Neuronal stem cell (in vitro differentiated cells): ENCODE results near the gene NRGN.

Experiments
- DNase-seq: peaks from one replicate; pipeline ENCODE4 v3.0.0-alpha.2; 2013; ENCODE audit warnings: low spot score
- H2AFZ ChIP-seq: one replicate; pipeline ENCODE4 v1.6.1; 2013; ENCODE audit warnings: mild to moderate bottlenecking, low read length, inconsistent platforms
- H2AK5ac ChIP-seq: 2 replicates; pipeline ENCODE4 v1.6.1; 2013; ENCODE audit warnings: low read depth, mild to moderate bottlenecking, inconsistent platforms, low read length, moderate library complexity, mixed read lengths
- H2BK120ac ChIP-seq: 2 replicates; pipeline ENCODE4 v1.6.1; 2013; ENCODE audit warnings: low read depth, mild to moderate bottlenecking, inconsistent platforms, low read length, moderate library complexity, mixed read lengths
- H2BK12ac ChIP-seq: one replicate; pipeline ENCODE4 v1.6.1; 2013; ENCODE audit warnings: low read length, inconsistent platforms
- H2BK15ac ChIP-seq: 2 replicates; pipeline ENCODE4 v1.6.1; 2013; ENCODE audit warnings: mild to moderate bottlenecking, low read length, inconsistent platforms, mixed read lengths
- H2BK5ac ChIP-seq: one replicate; pipeline ENCODE4 v1.6.1; 2013; ENCODE audit warnings: inconsistent platforms, mild to moderate bottlenecking, low read length, moderate library complexity
- H3K14ac ChIP-seq: one replicate; pipeline ENCODE4 v1.6.1; 2013; ENCODE audit warnings: low read length, inconsistent platforms
- H3K18ac ChIP-seq: 2 replicates; pipeline ENCODE4 v1.6.1; 2013; ENCODE audit warnings: low read length, inconsistent platforms
- H3K23ac ChIP-seq: 2 replicates; pipeline ENCODE4 v1.6.1; 2013; ENCODE audit warnings: low read depth, mild to moderate bottlenecking, mixed read lengths, low read length, inconsistent platforms; ENCODE audit not compliant: poor library complexity
- H3K27ac ChIP-seq: replicated peaks from 3 replicates; pipeline ENCODE4 v1.5.1; 2013; ENCODE audit warnings: low read length, inconsistent platforms
- H3K27me3 ChIP-seq, 3 experiments: 2 replicates each; pipeline ENCODE4 v1.6.1; 2013; ENCODE audit warnings: low read length in 3 of 3, mild to moderate bottlenecking in 2 of 3, inconsistent platforms in 1 of 3, low read depth in 1 of 3, mixed read lengths in 1 of 3, moderate library complexity in 1 of 3; ENCODE audit not compliant: control insufficient read depth in 3 of 3, insufficient read depth in 3 of 3
- H3K36me3 ChIP-seq, 2 donors: replicated peaks in 1 of 2; 2 replicates each; pipeline ENCODE4 v1.6.1; 2013; ENCODE audit warnings: low read length in 2 of 2; ENCODE audit not compliant: control insufficient read depth in 2 of 2, insufficient read depth in 2 of 2
- H3K4ac ChIP-seq: 2 replicates; pipeline ENCODE4 v1.6.1; 2013; ENCODE audit warnings: inconsistent platforms, mild to moderate bottlenecking, low read length, moderate library complexity
- H3K4me1 ChIP-seq, 2 donors: 1 replicate in 1 of 2; 2 replicates in 1 of 2; pipeline ENCODE4 v1.6.1; 2013; ENCODE audit warnings: low read length in 2 of 2, low read depth in 1 of 2; ENCODE audit not compliant: control insufficient read depth in 2 of 2, insufficient read depth in 1 of 2
- H3K4me2 ChIP-seq: one replicate; pipeline ENCODE4 v1.6.1; 2013; ENCODE audit warnings: mild to moderate bottlenecking, low read length, inconsistent platforms; ENCODE audit not compliant: insufficient read depth, poor library complexity, severe bottlenecking
- H3K4me3 ChIP-seq, 2 donors: 2 replicates each; pipeline ENCODE4 v1.5.1; 2013; ENCODE audit warnings: low read length in 2 of 2, mild to moderate bottlenecking in 2 of 2, inconsistent platforms in 1 of 2, moderate library complexity in 1 of 2
- H3K79me1 ChIP-seq: one replicate; pipeline ENCODE4 v1.6.1; 2013; ENCODE audit warnings: low read depth, mild to moderate bottlenecking, inconsistent platforms, low read length, moderate library complexity
- H3K9ac ChIP-seq: one replicate; pipeline ENCODE4 v1.6.1; 2013; ENCODE audit warnings: mild to moderate bottlenecking, low read depth, low read length, inconsistent platforms; ENCODE audit not compliant: poor library complexity
- H3K9me3 ChIP-seq, 2 donors: replicated peaks in 1 of 2; 2 replicates each; pipeline versions ENCODE3 to v1.6.1; 2013; ENCODE audit warnings: low read length in 2 of 2, mild to moderate bottlenecking in 2 of 2, inconsistent platforms in 1 of 2, low read depth in 1 of 2, mixed read lengths in 1 of 2, moderate library complexity in 1 of 2; ENCODE audit not compliant: control insufficient read depth in 2 of 2, insufficient read depth in 1 of 2
- H4K8ac ChIP-seq: one replicate; pipeline ENCODE4 v1.6.1; 2013; ENCODE audit warnings: low read depth, mild to moderate bottlenecking, inconsistent platforms, low read length, moderate library complexity
- H4K91ac ChIP-seq: one replicate; pipeline ENCODE4 v1.6.1; 2013; ENCODE audit warnings: low read length, low read depth, mild to moderate bottlenecking, inconsistent platforms; ENCODE audit not compliant: poor library complexity
- WGBS, 2 donors: extraction: QIAGEN DNeasy Blood & Tissue Kit; methylation state at CpG; one replicate each; pipeline ENCODE4 v1.1.7; 2013; ENCODE audit warnings: missing lambda C conversion rate in 2 of 2, mixed read lengths in 1 of 2; ENCODE audit not compliant: insufficient read length in 2 of 2, insufficient replicate concordance in 1 of 2; ENCODE audit errors: extremely low coverage in 2 of 2; 5-methylcytosine and 5-hydroxymethylcytosine counted together

Gene NRGN

DNA sequence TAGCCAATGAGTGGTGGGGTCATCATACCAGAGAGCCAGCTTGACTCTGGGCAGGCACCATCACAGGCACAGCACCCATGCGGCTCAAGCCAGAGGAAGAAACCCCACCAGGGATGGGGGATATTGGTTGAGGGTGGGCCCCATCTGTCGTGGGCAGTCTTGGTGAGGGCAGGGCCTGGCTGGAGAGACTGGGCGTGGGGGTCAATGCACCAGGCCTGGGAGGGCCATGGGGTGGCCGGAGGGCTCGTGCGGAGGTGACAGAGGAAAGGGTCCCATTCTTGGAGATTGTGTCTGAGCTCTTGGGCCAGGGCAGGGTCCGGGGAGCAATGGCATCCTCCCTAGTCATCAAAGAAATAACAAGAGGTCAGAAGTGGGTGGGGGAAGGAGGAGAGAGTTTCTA is 13.9 kb downstream of the NRGN start:
- Histone ChIP-seq H2BK12ac (no peak overlapping the region), H3K9ac (no peak overlapping the region), H3K79me1 (no peaks in the 10 kb centered on the region), H2BK15ac (no peak overlapping the region), H2AFZ (no peak overlapping the region), H3K23ac (no peak overlapping the region), H2AK5ac (no peak overlapping the region), H3K27ac (no peak overlapping the region), H3K4me2 (no peak overlapping the region), H4K8ac (no peak overlapping the region), H3K27me3 (peaks cover 0 to 88% (median 49%) of the 10 kb centered on the region in 3 experiments), H4K91ac (no peak overlapping the region), H2BK5ac (no peak overlapping the region), H3K9me3 (peaks cover 0 to 3% of the 10 kb centered on the region in 2 donors), H3K4me3 (no peak overlapping the region), H3K36me3 (no peaks in the 10 kb centered on the region), H3K4ac (no peak overlapping the region), H3K18ac (no peak overlapping the region), H3K4me1 (peaks cover 9 to 14% of the 10 kb centered on the region in 2 donors), H2BK120ac (no peak overlapping the region), H3K14ac (no peak overlapping the region)
- no peak for DNase-seq
- no CpG with 5 or more reads among the region's 7 CpGs for WGBS, 2 donors

- Histone ChIP-seq H2AFZ (peak overlapping the region; percentile 21), H2AK5ac (no peak overlapping the region), H3K9me3 (peaks cover 1 to 6% of the 10 kb centered on the region in 2 donors), H4K91ac (no peak overlapping the region), H2BK12ac (no peak overlapping the region), H3K9ac (no peak overlapping the region), H2BK15ac (no peak overlapping the region), H3K14ac (no peak overlapping the region), H2BK5ac (no peak overlapping the region), H3K4me3 (no peak overlapping the region), H2BK120ac (no peak overlapping the region), H3K79me1 (no peaks in the 10 kb centered on the region), H3K4ac (no peak overlapping the region), H3K4me2 (no peak overlapping the region), H3K27ac (no peak overlapping the region), H3K23ac (no peak overlapping the region), H3K36me3 (no peaks in the 10 kb centered on the region), H3K4me1 (peaks cover 9 to 20% of the 10 kb centered on the region in 2 donors), H3K18ac (no peak overlapping the region), H3K27me3 (peaks cover 0 to 88% (median 52%) of the 10 kb centered on the region in 3 experiments), H4K8ac (no peak overlapping the region)
- WGBS, 2 donors: no CpG with 5 or more reads among the region's 4 CpGs
- no peak for DNase-seq
Observed at GRCh38 chr11:124754309-124754708, 14.6 kb downstream of the NRGN start.

GRCh38 chr11:124754710-124755109 is 15.0 kb downstream of the NRGN start:
- Histone ChIP-seq H4K8ac (no peak overlapping the region), H3K4me2 (no peak overlapping the region), H2BK5ac (no peak overlapping the region), H3K4me1 (peaks cover 9 to 23% of the 10 kb centered on the region in 2 donors), H3K4ac (no peak overlapping the region), H2AFZ (peak overlapping the region; percentile 21), H2BK15ac (no peak overlapping the region), H3K18ac (no peak overlapping the region), H3K14ac (no peak overlapping the region), H4K91ac (no peak overlapping the region), H3K23ac (no peak overlapping the region), H3K36me3 (no peaks in the 10 kb centered on the region), H2BK12ac (no peak overlapping the region), H2AK5ac (no peak overlapping the region), H3K79me1 (no peaks in the 10 kb centered on the region), H2BK120ac (no peak overlapping the region), H3K27ac (no peak overlapping the region), H3K4me3 (no peak overlapping the region), H3K9ac (no peak overlapping the region), H3K27me3 (peaks cover 0 to 88% (median 53%) of the 10 kb centered on the region in 3 experiments), H3K9me3 (peaks cover 5 to 8% of the 10 kb centered on the region in 2 donors)
- WGBS, 2 donors: no CpG with 5 or more reads among the region's 6 CpGs
- DNase-seq: no peak

- Histone ChIP-seq H3K18ac (peak overlapping the region; percentile 83), H3K79me1 (no peaks in the 10 kb centered on the region), H3K4ac (no peak overlapping the region), H2AFZ (no peak overlapping the region), H3K4me1 (peaks cover 9 to 26% of the 10 kb centered on the region in 2 donors), H4K91ac (no peak overlapping the region), H3K9me3 (peaks cover 5 to 6% of the 10 kb centered on the region in 2 donors), H3K14ac (no peak overlapping the region), H2BK12ac (peak overlapping the region; percentile 42), H2AK5ac (peak overlapping the region; percentile 63), H3K9ac (no peak overlapping the region), H3K23ac (no peak overlapping the region), H4K8ac (no peak overlapping the region), H2BK15ac (no peak overlapping the region), H3K27me3 (peaks cover 0 to 88% (median 55%) of the 10 kb centered on the region in 3 experiments), H2BK5ac (no peak overlapping the region), H3K4me2 (no peak overlapping the region), H3K27ac (no peak overlapping the region), H2BK120ac (no peak overlapping the region), H3K4me3 (no peak overlapping the region), H3K36me3 (no peaks in the 10 kb centered on the region)
- WGBS, 2 donors: no CpG with 5 or more reads among the region's 9 CpGs
- DNase-seq: no peak
Observed at GRCh38 chr11:124756033-124756752, 16.5 kb downstream of the NRGN start.
